GM23338 (cell line): Measurements from ENCODE around the gene GJC1. TPM values are rescaled to one million over a fixed set of nuclear protein-coding genes. Genes with fewer than 3 reads are reported as not detected.
"Not testable (repeated sequence)": the region's sequence is repeated elsewhere in the genome, so short reads cannot be mapped to it uniquely, and the experiment has no call there.

Source experiments
- ATAC-seq: fragments of 200-7000 bp; cut with Tn5 transposase; 3 replicates; pipeline ENCODE4 v1.9.1; 2020
- DNase-seq: peaks from one replicate; pipeline ENCODE4 v3.0.0-alpha.2; 2015; ENCODE audit warnings: low spot score
- H2AFZ ChIP-seq: fragments of 200-600 bp; sonication (generic); 2 replicates; pipeline ENCODE4 v1.8.0; 2016; ENCODE audit warnings: antibody characterized with exemption, mild to moderate bottlenecking, moderate library complexity
- H3F3A ChIP-seq: fragments of 200-600 bp; sonication (generic); replicated peaks from 2 replicates; pipeline ENCODE4 v1.8.0; 2017; ENCODE audit warnings: antibody characterized with exemption, mixed run types, low read depth
- H3K27ac ChIP-seq: fragments of 200-600 bp; sonication (generic); 2 replicates; pipeline ENCODE4 v1.6.1; 2016; ENCODE audit warnings: low read depth
- H3K27me3 ChIP-seq: fragments of 200-600 bp; sonication (generic); 2 replicates; pipeline ENCODE4 v1.8.0; 2016; ENCODE audit warnings: mild to moderate bottlenecking, mixed run types, moderate library complexity; ENCODE audit not compliant: insufficient read depth
- H3K36me3 ChIP-seq: fragments of 200-600 bp; sonication (generic); 2 replicates; pipeline ENCODE4 v1.8.0; 2016; ENCODE audit warnings: mild to moderate bottlenecking; ENCODE audit not compliant: insufficient read depth
- H3K4me1 ChIP-seq: fragments of 200-600 bp; sonication (generic); 2 replicates; pipeline ENCODE4 v1.8.0; 2016; ENCODE audit warnings: mild to moderate bottlenecking, moderate library complexity; ENCODE audit not compliant: insufficient read depth
- H3K4me2 ChIP-seq: fragments of 200-600 bp; sonication (generic); 2 replicates; pipeline ENCODE4 v1.7.1; 2017; ENCODE audit warnings: mixed run types
- H3K4me3 ChIP-seq: fragments of 200-600 bp; sonication (generic); 2 replicates; pipeline ENCODE4 v1.6.1; 2016; ENCODE audit warnings: mixed run types
- H3K79me2 ChIP-seq: fragments of 200-600 bp; sonication (generic); replicated peaks from 2 replicates; pipeline ENCODE4 v1.8.0; 2017; ENCODE audit warnings: mild to moderate bottlenecking; ENCODE audit not compliant: insufficient read depth
- H3K9me2 ChIP-seq: fragments of 200-600 bp; sonication (generic); 2 replicates; pipeline ENCODE4 v1.8.0; 2017; ENCODE audit not compliant: insufficient read depth
- H4K20me1 ChIP-seq: fragments of 200-600 bp; sonication (generic); replicated peaks from 2 replicates; pipeline ENCODE4 v1.8.0; 2017; ENCODE audit warnings: mild to moderate bottlenecking; ENCODE audit not compliant: insufficient read depth
- H3K27ac Mint-ChIP-seq: 2 replicates; pipeline ENCODE4 v1.8.0; 2020; ENCODE audit warnings: inconsistent platforms, mild to moderate bottlenecking, moderate library complexity, mixed read lengths
- H3K27me3 Mint-ChIP-seq: 3 replicates; pipeline ENCODE4 v1.8.0; 2022; ENCODE audit warnings: low read depth, mild to moderate bottlenecking, moderate library complexity, mixed read lengths, inconsistent platforms; ENCODE audit not compliant: insufficient read depth, poor library complexity
- H3K36me3 Mint-ChIP-seq: 3 replicates; pipeline ENCODE4 v1.8.0; 2021; ENCODE audit warnings: low read depth, mild to moderate bottlenecking, inconsistent platforms, moderate library complexity, mixed read lengths
- H3K4me1 Mint-ChIP-seq: 3 replicates; pipeline ENCODE4 v1.8.0; 2020; ENCODE audit warnings: mild to moderate bottlenecking, inconsistent platforms, mixed read lengths
- H3K4me3 Mint-ChIP-seq: 3 replicates; pipeline ENCODE4 v1.8.0; 2021; ENCODE audit warnings: moderate library complexity, mild to moderate bottlenecking, inconsistent platforms, mixed read lengths
- H3K9me3 Mint-ChIP-seq: 3 replicates; pipeline ENCODE4 v1.8.0; 2020; ENCODE audit warnings: moderate library complexity, mild to moderate bottlenecking, inconsistent platforms, mixed read lengths
- ETS1 ChIP-seq: IDR thresholded peaks from 2 replicates; pipeline ENCODE4 v1.6.1; 2016; ENCODE audit warnings: antibody characterized with exemption
- POLR2AphosphoS5 ChIP-seq: IDR thresholded peaks from 2 replicates; pipeline ENCODE4 v1.6.1; 2016; ENCODE audit warnings: antibody characterized with exemption, low read depth
- ZNF331 ChIP-seq: fragments of 250-450 bp; sonication (Bioruptor Pico); IDR thresholded peaks from 2 replicates; pipeline ENCODE4 v1.5.0; 2020; ENCODE audit warnings: low read depth, mild to moderate bottlenecking, moderate library complexity
- ZNF462 ChIP-seq: fragments of 250-450 bp; sonication (Bioruptor Pico); IDR thresholded peaks from 2 replicates; pipeline ENCODE4 v1.5.0; 2020; ENCODE audit warnings: mild to moderate bottlenecking, moderate library complexity
- polyA plus RNA-seq: library from polyadenylated mRNA; unstranded; fragments of >200 nt; fragmentation: Nextera tagmentation; extraction: Ambion mirVana; gene quantifications from 2 replicates; pipeline ENCODE4 v1.2.1, GENCODE V29; 2016
- total RNA-seq: library from RNA; depleted of rRNA; stranded (reverse); fragments of >200 nt; shearing (Covaris generic); gene quantifications from 2 replicates; pipeline ENCODE4 v1.2.3, GENCODE V29; 2014
- TF ChIP-seq, protein P1 (sequence below), 2 experiments: fragments of 200-600 bp in 1 of 2; sonication (generic) in 1 of 2; conservative IDR thresholded peaks; 2 replicates each; pipeline versions ENCODE4 v1.5.1 to v1.6.1; 2016 to 2017; ENCODE audit warnings: antibody characterized with exemption in 2 of 2, low read depth in 2 of 2, mild to moderate bottlenecking in 2 of 2, moderate library complexity in 1 of 2

GJC1 gene
- total and polyA plus RNA-seq, 2 experiments from 2014 or later: 34.7 to 99.2 TPM

DNA sequence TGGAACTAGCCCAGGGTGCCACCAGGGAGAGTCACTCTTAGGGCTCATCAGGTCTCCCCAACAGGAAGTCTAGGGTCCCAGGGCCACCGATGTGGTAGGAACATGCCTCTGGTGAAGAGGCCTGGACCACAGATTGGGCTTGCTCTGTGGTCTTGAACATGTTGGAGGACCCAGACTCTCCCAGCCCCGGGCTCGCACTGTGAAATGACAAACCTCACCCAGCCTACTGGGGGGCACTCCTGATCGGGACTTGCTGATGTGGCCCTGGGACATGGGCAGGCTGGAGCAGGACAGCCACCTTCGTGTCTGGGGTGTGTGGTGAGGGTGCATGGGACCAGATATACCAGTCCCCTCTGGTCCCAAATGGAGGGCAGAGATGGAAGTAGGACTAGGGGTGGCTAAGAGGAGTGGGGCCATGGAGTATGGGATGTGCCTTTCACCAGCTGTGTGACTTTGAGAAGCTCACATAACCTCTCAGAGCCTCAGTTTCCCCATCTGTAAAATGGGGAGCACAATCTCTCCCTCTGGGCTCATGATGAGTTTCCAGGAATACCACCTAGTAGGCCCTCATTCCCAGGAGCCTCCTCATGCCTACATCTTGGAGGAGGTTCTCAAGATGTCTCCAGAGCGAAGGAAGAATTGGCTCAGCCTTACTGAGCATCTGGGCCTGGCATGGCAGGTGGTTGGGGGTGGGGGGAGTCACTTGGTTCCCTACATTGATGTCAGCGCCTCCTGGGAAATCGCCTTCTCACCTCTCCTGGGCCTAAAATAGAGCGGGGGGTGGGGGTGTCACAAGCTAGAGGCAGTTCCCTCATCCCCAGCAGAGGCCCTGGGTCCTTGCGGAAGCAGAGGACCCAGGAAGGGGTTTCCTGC lies 72.8 kb downstream of the GJC1 start (continued):
- TF ChIP-seq ZNF462 (CRISPR knock-in tag): no peak
- TF ChIP-seq, protein P1, sequence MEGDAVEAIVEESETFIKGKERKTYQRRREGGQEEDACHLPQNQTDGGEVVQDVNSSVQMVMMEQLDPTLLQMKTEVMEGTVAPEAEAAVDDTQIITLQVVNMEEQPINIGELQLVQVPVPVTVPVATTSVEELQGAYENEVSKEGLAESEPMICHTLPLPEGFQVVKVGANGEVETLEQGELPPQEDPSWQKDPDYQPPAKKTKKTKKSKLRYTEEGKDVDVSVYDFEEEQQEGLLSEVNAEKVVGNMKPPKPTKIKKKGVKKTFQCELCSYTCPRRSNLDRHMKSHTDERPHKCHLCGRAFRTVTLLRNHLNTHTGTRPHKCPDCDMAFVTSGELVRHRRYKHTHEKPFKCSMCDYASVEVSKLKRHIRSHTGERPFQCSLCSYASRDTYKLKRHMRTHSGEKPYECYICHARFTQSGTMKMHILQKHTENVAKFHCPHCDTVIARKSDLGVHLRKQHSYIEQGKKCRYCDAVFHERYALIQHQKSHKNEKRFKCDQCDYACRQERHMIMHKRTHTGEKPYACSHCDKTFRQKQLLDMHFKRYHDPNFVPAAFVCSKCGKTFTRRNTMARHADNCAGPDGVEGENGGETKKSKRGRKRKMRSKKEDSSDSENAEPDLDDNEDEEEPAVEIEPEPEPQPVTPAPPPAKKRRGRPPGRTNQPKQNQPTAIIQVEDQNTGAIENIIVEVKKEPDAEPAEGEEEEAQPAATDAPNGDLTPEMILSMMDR (conservative IDR thresholded peaks at IDR 0.05; ENCODE audit: low read depth in 2 of 2): no peak
- no peak for TF ChIP-seq ZNF331 (CRISPR knock-in tag)
- TF ChIP-seq POLR2AphosphoS5: no peak
- no peak for TF ChIP-seq ETS1

GRCh38 chr17:44755180-44755579 lies 74.9 kb downstream of the GJC1 start:
- not testable (repeated sequence) for ATAC-seq, H3K9me2 ChIP-seq, H3K27ac ChIP-seq, H3K9me3 Mint-ChIP-seq, H3K4me1 Mint-ChIP-seq, H3K36me3 ChIP-seq, DNase-seq, H3K27ac Mint-ChIP-seq, H4K20me1 ChIP-seq, H3K79me2 ChIP-seq, H3K4me3 ChIP-seq, H3K4me1 ChIP-seq, H3K4me3 Mint-ChIP-seq, H3F3A ChIP-seq, H3K4me2 ChIP-seq, H2AFZ ChIP-seq
- peaks cover 39% of the 10 kb centered on the region for H3K27me3 ChIP-seq
- H3K36me3 Mint-ChIP-seq: peaks cover 17% of the 10 kb centered on the region; the same call in 2 of the 3 replicates
- peaks cover 36% of the 10 kb centered on the region for H3K27me3 Mint-ChIP-seq
